ENCODE measurements around the gene CASKIN2. TPM values are rescaled to one million over a fixed set of nuclear protein-coding genes. Genes with fewer than 3 reads are reported as not detected.
"Not testable (repeated sequence)": the region's sequence is repeated elsewhere in the genome, so short reads cannot be mapped to it uniquely, and the experiment has no call there.

The CASKIN2 gene
- total RNA-seq, 1 donor from 2014 or later, result 47.8 TPM

DNA sequence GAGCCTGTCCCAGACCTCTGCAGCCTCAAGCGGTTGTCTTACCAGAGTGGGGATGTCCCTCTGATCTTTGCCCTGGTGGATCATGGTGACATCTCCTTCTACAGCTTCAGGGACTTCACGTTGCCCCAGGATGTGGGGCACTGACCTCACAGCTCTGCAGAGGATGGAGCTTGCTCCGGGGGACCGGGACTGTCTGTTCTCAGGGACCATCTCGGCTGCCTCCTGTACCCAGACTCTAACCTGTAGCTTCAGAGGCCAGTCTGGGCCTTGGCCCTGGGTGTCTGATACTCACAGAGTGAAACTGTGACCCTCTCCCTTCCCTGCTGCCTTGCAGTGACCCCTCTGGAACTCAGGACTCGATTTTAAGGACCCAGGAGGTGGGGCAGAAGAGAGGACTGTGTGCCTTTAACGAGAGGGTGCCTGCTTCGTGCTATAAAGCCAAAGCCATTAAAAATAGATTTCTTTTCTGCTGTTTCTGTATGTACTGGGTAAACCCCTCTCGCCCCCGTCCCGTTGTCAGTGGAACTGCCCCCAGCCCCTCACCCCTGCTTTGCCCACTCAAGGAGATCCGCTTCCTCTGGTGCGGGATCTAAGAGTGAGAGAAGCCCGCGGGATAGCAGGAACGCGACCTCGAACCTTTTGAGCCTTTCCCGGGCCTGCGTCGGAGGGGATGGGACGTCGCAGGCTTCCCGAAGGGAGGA lies 9.1 kb upstream of the CASKIN2 start:
- Mint-ChIP-seq H3K36me3 (ENCODE audit: low read depth, unreplicated experiment) (peaks cover 5% of the 10 kb centered on the region), H3K27me3 (ENCODE audit: unreplicated experiment) (peaks cover 2% of the 10 kb centered on the region), H3K27ac (ENCODE audit: unreplicated experiment) (no peak overlapping the region)

DNA sequence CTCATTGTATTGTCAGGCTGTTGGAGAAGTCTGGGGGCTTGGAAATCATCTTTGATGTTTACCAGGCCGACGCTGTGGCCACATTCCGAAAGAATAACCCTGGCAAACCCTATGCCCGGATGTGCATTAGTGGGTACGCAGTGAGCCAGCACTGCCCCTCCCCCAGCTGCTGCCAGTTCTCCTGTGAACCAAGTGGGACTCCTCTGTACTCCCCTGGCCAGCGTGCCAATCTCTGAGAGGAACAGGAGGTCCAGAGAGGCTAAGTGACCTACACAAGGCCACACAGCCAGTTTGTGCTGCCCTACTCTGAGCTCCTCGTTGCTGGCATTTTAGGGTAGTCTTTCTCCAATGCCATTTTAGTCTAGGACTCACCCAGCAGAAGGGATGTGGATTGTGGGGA lies 8.3 kb upstream of the CASKIN2 start:
- no peak overlapping the region for H3K27ac Mint-ChIP-seq (ENCODE audit: unreplicated experiment)
- peaks cover 5% of the 10 kb centered on the region for H3K36me3 Mint-ChIP-seq (ENCODE audit: low read depth, unreplicated experiment)
- peaks cover 2% of the 10 kb centered on the region for H3K27me3 Mint-ChIP-seq (ENCODE audit: unreplicated experiment)
- no peak for DNase-seq (ENCODE audit: low spot score)
- no peak overlapping the region for H3K4me3 Mint-ChIP-seq (ENCODE audit: unreplicated experiment)
- TF ChIP-seq, protein P1, sequence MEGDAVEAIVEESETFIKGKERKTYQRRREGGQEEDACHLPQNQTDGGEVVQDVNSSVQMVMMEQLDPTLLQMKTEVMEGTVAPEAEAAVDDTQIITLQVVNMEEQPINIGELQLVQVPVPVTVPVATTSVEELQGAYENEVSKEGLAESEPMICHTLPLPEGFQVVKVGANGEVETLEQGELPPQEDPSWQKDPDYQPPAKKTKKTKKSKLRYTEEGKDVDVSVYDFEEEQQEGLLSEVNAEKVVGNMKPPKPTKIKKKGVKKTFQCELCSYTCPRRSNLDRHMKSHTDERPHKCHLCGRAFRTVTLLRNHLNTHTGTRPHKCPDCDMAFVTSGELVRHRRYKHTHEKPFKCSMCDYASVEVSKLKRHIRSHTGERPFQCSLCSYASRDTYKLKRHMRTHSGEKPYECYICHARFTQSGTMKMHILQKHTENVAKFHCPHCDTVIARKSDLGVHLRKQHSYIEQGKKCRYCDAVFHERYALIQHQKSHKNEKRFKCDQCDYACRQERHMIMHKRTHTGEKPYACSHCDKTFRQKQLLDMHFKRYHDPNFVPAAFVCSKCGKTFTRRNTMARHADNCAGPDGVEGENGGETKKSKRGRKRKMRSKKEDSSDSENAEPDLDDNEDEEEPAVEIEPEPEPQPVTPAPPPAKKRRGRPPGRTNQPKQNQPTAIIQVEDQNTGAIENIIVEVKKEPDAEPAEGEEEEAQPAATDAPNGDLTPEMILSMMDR (IDR thresholded peaks at IDR 0.05; ENCODE audit: unreplicated experiment), result no peak
- H3K9me3 Mint-ChIP-seq (ENCODE audit: unreplicated experiment), result no peaks in the 10 kb centered on the region
- peaks cover 3% of the 10 kb centered on the region for H3K4me1 Mint-ChIP-seq (ENCODE audit: unreplicated experiment)

More for the DNA sequence above, 9.1 kb upstream of the CASKIN2 start:
- DNase-seq (ENCODE audit: low spot score), result no peak
- H3K9me3 Mint-ChIP-seq (ENCODE audit: unreplicated experiment), result no peaks in the 10 kb centered on the region
- H3K4me3 Mint-ChIP-seq (ENCODE audit: unreplicated experiment), result peak overlapping the region; percentile 37
- peaks cover 3% of the 10 kb centered on the region for H3K4me1 Mint-ChIP-seq (ENCODE audit: unreplicated experiment)
- TF ChIP-seq, protein P1 (IDR thresholded peaks at IDR 0.05; ENCODE audit: unreplicated experiment), result no peak

DNA sequence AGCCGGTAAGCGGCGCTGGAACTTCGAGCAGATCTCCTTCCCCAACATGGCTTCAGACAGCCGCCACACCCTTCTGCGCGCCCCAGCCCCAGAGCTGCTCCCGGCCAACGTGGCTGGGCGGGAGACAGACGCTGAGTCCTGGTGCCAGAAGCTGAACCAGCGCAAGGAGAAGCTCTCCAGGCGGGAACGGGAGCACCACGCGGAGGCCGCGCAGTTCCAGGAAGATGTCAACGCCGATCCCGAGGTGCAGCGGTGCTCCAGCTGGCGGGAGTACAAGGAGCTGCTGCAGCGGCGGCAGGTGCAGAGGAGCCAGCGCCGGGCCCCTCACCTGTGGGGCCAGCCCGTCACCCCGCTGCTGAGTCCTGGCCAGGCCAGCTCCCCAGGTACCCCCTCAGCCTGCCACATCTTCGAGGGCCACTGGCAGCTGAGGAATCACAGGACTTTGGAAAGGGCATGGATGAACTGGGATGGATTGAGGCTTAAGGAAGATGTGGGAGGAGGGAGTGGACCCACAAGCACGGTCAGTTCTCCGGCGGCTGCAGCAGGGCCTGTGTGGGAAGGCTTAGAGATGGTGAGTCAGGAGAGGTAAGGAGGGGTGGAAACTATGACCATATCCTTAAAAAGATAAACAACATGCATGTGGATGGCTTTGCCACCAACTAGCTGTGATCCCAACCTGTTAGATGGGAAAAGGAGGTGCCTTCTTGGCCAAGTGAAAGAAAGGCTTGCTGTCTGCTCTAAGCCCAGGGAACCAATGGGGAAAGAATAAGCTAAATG lies 6.8 kb upstream of the CASKIN2 start:
- Mint-ChIP-seq H3K27me3 (ENCODE audit: unreplicated experiment) (peaks cover 4% of the 10 kb centered on the region), H3K36me3 (ENCODE audit: low read depth, unreplicated experiment) (peaks cover 16% of the 10 kb centered on the region), H3K9me3 (ENCODE audit: unreplicated experiment) (no peaks in the 10 kb centered on the region), H3K4me3 (ENCODE audit: unreplicated experiment) (no peak overlapping the region), H3K27ac (ENCODE audit: unreplicated experiment) (no peak overlapping the region), H3K4me1 (ENCODE audit: unreplicated experiment) (peaks cover 13% of the 10 kb centered on the region)
- DNase-seq (ENCODE audit: low spot score), result no peak
- TF ChIP-seq, protein P1 (IDR thresholded peaks at IDR 0.05; ENCODE audit: unreplicated experiment), result no peak

DNA sequence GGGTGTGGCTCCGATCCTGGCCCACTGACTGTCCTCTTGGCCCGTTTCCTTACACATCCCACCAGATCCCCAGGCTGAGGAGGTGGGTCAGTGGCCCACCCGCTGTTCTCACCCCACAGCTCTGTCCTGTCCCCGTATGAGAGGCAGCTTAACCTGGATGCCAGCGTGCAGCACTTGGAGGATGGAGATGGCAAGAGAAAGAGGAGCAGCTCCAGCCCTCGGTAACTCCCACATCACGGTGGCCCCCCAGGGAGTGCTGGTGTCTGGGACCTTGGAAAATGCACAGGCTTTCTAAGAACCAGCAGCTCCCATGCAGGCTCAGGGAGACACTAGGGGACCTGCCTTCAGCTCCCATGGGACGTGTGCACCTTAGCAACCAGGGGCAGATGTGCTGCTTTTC lies 6.0 kb upstream of the CASKIN2 start:
- Mint-ChIP-seq H3K4me1 (ENCODE audit: unreplicated experiment) (peaks cover 13% of the 10 kb centered on the region), H3K27me3 (ENCODE audit: unreplicated experiment) (peaks cover 6% of the 10 kb centered on the region), H3K9me3 (ENCODE audit: unreplicated experiment) (no peaks in the 10 kb centered on the region), H3K4me3 (ENCODE audit: unreplicated experiment) (no peak overlapping the region), H3K27ac (ENCODE audit: unreplicated experiment) (no peak overlapping the region), H3K36me3 (ENCODE audit: low read depth, unreplicated experiment) (peaks cover 16% of the 10 kb centered on the region)
- DNase-seq (ENCODE audit: low spot score), result no peak
- TF ChIP-seq, protein P1 (IDR thresholded peaks at IDR 0.05; ENCODE audit: unreplicated experiment), result no peak

DNA sequence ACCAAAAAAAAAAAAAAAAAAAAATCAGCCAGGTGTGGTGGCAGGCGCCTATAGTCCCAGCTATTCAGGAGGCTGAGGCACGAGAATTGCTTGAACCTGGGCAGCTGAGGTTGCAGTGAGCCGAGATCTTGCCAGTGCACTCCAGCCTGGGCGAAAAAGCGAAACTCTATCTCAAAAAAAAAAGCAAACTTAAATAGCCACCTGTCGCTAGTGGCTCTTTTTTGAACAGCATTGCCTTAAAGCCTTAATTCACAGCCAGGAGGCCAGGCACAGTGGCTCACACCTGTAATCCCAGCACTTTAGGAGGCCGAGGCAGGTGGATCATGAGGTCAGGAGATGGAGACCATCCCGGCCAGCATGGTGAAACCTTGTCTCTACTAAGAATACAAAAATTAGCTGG lies 5.1 kb upstream of the CASKIN2 start:
- DNase-seq (ENCODE audit: low spot score); H3K4me3 Mint-ChIP-seq (ENCODE audit: unreplicated experiment); H3K27ac Mint-ChIP-seq (ENCODE audit: unreplicated experiment); H3K27me3 Mint-ChIP-seq (ENCODE audit: unreplicated experiment); H3K9me3 Mint-ChIP-seq (ENCODE audit: unreplicated experiment): not testable (repeated sequence)
- Mint-ChIP-seq H3K4me1 (ENCODE audit: unreplicated experiment) (peaks cover 12% of the 10 kb centered on the region), H3K36me3 (ENCODE audit: low read depth, unreplicated experiment) (peaks cover 16% of the 10 kb centered on the region)
